ENCODE data around the gene HSF2.

The HSF2 gene

DNA sequence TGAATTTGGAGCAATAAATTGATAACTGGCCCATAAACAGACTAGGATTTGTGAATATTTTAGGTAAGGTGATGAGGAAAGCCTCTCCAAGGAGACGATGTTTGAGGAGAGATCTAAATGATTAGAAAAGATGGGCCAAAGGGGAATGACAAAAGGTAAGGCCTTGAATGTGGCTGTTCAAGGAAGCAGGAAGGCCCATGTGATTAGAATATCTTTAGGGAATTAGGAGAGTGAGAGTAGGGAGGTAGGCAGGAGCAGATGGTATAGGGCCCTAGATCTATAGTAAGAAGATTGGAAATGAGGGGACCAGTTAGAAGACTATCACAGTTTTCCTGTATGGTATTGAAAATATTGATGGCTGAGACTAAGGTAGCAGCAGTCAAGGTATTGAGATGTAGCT lies 6.7 kb downstream of the HSF2 start:
- H3K79me2 ChIP-seq (ENCODE audit: control insufficient read depth, low read length), result peaks cover 99% of the 10 kb centered on the region
- no peaks in the 10 kb centered on the region for H3K9me2 ChIP-seq (replicated peaks; ENCODE audit: control insufficient read depth, low read length)
- no peaks in the 10 kb centered on the region for H3K9me3 ChIP-seq (ENCODE audit: control insufficient read depth, insufficient read depth, low read length)
- peaks cover 56% of the 10 kb centered on the region for H3K36me3 ChIP-seq (ENCODE audit: control insufficient read depth, low read length)
- no peak overlapping the region for H3K4me2 ChIP-seq (ENCODE audit: low read length)
- no peaks in the 10 kb centered on the region for H3K27me3 ChIP-seq (ENCODE audit: control insufficient read depth, low read length)
- H3K27ac ChIP-seq (ENCODE audit: low read depth, low read length), result no peak overlapping the region
- H3K4me1 ChIP-seq (ENCODE audit: control insufficient read depth, low read length), result peaks cover 18% of the 10 kb centered on the region
- no peak overlapping the region for H3K4me3 ChIP-seq (ENCODE audit: low read length)
- TF ChIP-seq, protein P1, sequence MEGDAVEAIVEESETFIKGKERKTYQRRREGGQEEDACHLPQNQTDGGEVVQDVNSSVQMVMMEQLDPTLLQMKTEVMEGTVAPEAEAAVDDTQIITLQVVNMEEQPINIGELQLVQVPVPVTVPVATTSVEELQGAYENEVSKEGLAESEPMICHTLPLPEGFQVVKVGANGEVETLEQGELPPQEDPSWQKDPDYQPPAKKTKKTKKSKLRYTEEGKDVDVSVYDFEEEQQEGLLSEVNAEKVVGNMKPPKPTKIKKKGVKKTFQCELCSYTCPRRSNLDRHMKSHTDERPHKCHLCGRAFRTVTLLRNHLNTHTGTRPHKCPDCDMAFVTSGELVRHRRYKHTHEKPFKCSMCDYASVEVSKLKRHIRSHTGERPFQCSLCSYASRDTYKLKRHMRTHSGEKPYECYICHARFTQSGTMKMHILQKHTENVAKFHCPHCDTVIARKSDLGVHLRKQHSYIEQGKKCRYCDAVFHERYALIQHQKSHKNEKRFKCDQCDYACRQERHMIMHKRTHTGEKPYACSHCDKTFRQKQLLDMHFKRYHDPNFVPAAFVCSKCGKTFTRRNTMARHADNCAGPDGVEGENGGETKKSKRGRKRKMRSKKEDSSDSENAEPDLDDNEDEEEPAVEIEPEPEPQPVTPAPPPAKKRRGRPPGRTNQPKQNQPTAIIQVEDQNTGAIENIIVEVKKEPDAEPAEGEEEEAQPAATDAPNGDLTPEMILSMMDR (IDR thresholded peaks at IDR 0.05; ENCODE audit: low read depth, low read length, poor library complexity, severe bottlenecking), result no peak
- TF ChIP-seq EZH2phosphoT487 (IDR thresholded peaks at IDR 0.05; ENCODE audit: borderline replicate concordance, low read length), result no peak
- H4K20me1 ChIP-seq (ENCODE audit: control insufficient read depth, insufficient read depth, low read depth, low read length), result peaks cover 10% of the 10 kb centered on the region
- no peaks in the 10 kb centered on the region for H3F3A ChIP-seq (ENCODE audit: control insufficient read depth, insufficient read depth)

DNA sequence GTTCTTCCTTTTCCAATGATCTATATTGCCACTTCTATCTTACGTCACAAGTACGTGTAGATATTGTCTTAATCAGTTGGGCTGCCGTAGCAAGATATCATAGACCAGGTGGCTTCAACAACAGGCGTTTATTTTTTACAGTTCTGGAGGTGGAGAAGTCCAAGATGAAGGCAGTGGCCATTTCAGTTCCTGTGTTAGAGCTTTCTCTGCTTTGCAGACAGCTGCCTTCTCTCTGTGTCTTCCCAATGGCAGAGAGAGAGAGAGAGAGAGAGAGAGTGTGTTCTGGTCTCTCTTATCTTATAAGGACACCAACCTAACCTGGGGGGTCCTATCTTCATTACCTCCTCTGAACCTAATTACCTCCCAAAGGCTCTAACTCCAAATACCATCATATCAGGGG lies 8.3 kb downstream of the HSF2 start:
- Histone ChIP-seq H3F3A (ENCODE audit: control insufficient read depth, insufficient read depth) (no peaks in the 10 kb centered on the region), H3K4me2 (ENCODE audit: low read length) (no peak overlapping the region), H3K9me3 (ENCODE audit: control insufficient read depth, insufficient read depth, low read length) (no peaks in the 10 kb centered on the region), H3K9me2 (replicated peaks; ENCODE audit: control insufficient read depth, low read length) (no peaks in the 10 kb centered on the region), H3K27me3 (ENCODE audit: control insufficient read depth, low read length) (no peaks in the 10 kb centered on the region), H4K20me1 (ENCODE audit: control insufficient read depth, insufficient read depth, low read depth, low read length) (no peaks in the 10 kb centered on the region), H3K36me3 (ENCODE audit: control insufficient read depth, low read length) (peaks cover 53% of the 10 kb centered on the region), H3K27ac (ENCODE audit: low read depth, low read length) (no peak overlapping the region), H3K79me2 (ENCODE audit: control insufficient read depth, low read length) (peaks cover 98% of the 10 kb centered on the region), H3K4me3 (ENCODE audit: low read length) (no peak overlapping the region), H3K4me1 (ENCODE audit: control insufficient read depth, low read length) (peaks cover 7% of the 10 kb centered on the region)
- TF ChIP-seq, protein P1 (IDR thresholded peaks at IDR 0.05; ENCODE audit: low read depth, low read length, poor library complexity, severe bottlenecking), result no peak
- TF ChIP-seq EZH2phosphoT487 (IDR thresholded peaks at IDR 0.05; ENCODE audit: borderline replicate concordance, low read length), result no peak

DNA sequence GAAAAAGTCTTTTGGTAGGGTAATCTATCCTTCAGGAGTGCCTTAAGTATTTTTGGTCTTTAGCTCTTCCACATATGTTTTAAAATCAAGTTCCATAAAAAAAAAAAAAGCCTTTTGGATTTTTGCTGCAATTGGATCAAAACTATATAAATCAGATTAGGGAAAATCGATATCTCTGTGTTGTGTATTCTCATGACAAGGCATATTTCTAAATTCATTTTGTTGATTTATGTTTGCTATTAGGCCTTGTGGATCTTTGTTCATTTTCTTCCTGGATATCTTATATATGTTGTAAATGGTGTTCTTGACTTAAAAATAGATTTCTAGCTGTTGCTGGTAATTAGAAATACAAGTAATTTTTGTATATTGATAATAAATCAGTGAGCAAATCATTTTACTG lies 8.8 kb downstream of the HSF2 start:
- H3K79me2 ChIP-seq (ENCODE audit: control insufficient read depth, low read length), result peaks cover 93% of the 10 kb centered on the region
- no peaks in the 10 kb centered on the region for H3K27me3 ChIP-seq (ENCODE audit: control insufficient read depth, low read length)
- TF ChIP-seq EZH2phosphoT487 (IDR thresholded peaks at IDR 0.05; ENCODE audit: borderline replicate concordance, low read length), result no peak
- TF ChIP-seq, protein P1 (IDR thresholded peaks at IDR 0.05; ENCODE audit: low read depth, low read length, poor library complexity, severe bottlenecking), result no peak
- H3F3A ChIP-seq (ENCODE audit: control insufficient read depth, insufficient read depth), result no peaks in the 10 kb centered on the region
- H3K4me2 ChIP-seq (ENCODE audit: low read length), result no peak overlapping the region
- no peaks in the 10 kb centered on the region for H4K20me1 ChIP-seq (ENCODE audit: control insufficient read depth, insufficient read depth, low read depth, low read length)
- H3K9me3 ChIP-seq (ENCODE audit: control insufficient read depth, insufficient read depth, low read length), result no peaks in the 10 kb centered on the region
- H3K9me2 ChIP-seq (replicated peaks; ENCODE audit: control insufficient read depth, low read length), result no peaks in the 10 kb centered on the region
- H3K4me3 ChIP-seq (ENCODE audit: low read length), result no peak overlapping the region
- H3K4me1 ChIP-seq (ENCODE audit: control insufficient read depth, low read length), result peaks cover 7% of the 10 kb centered on the region
- peaks cover 55% of the 10 kb centered on the region for H3K36me3 ChIP-seq (ENCODE audit: control insufficient read depth, low read length)
- no peak overlapping the region for H3K27ac ChIP-seq (ENCODE audit: low read depth, low read length)

All from DOHH2 (cell line).